ENCODE measurements around the gene PDE6B. TPM values are rescaled to one million over a fixed set of nuclear protein-coding genes. Genes with fewer than 3 reads are reported as not detected.
A peak's percentile ranks its signal among the peaks of the same experiment; 100 is the strongest.

The PDE6B gene
- total RNA-seq, 1 experiment from 2014 or later = 10.8 TPM

DNA sequence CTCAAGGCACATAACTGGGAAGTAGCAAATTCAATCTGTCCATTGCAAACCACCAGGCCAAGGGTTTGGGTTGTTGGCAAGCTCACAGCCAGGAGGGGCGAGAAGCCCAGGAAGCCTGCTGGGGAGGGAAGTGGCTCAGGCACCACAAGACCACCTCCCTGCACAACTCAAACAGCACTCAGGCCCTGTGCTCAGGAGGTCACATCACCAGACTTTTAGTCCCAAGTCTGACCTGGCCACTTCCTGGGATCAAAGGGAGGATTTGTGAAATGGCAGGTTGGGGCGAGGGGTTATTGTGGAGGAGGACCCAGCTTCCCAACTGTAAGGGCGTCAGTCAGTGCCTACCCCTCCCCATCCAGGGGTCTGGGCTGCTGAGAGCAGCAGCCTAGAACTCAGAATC is 46.4 kb downstream of the PDE6B start:
- Mint-ChIP-seq H3K27ac (no peak overlapping the region), H3K4me1 (peaks cover 6 to 7% of the 10 kb centered on the region in 2 experiments), H3K27me3 (ENCODE audit: low read depth) (no peaks in the 10 kb centered on the region; the same call in 1 of the 2 replicates), H3K9me3 (no peaks in the 10 kb centered on the region; a peak in 1 of 5 replicates), H3K4me3 (peak overlapping the region; percentile 40 to 93; a peak in 1 of 5 replicates), H3K36me3 (ENCODE audit: insufficient read depth in 1 of 3, low read depth in 3 of 3) (peaks cover 21 to 31% (median 29%) of the 10 kb centered on the region in 3 experiments; a peak in 6 of 7 replicates)
- Histone ChIP-seq H2BK120ac (ENCODE audit: low read depth, low read length, poor library complexity, severe bottlenecking) (no peak overlapping the region), H3K27ac (ENCODE audit: insufficient read length, low read depth, low read length) (no peak overlapping the region), H3K56ac (ENCODE audit: insufficient read length, low read depth, low read length) (no peak overlapping the region), H3K79me2 (ENCODE audit: insufficient read depth, low read length) (peaks cover 5% of the 10 kb centered on the region; the same call in 1 of the 2 replicates), H3K14ac (ENCODE audit: insufficient read depth, low read length) (no peak overlapping the region), H3K18ac (ENCODE audit: insufficient read length, low read depth, low read length) (no peak overlapping the region), H3K27me3 (ENCODE audit: insufficient read depth, low read length) (no peaks in the 10 kb centered on the region), H3K4me2 (ENCODE audit: insufficient read depth, insufficient read length, low read length) (no peak overlapping the region), H3K79me1 (ENCODE audit: insufficient read depth, low read depth, low read length, poor library complexity, severe bottlenecking) (peaks cover 3% of the 10 kb centered on the region), H2AFZ (ENCODE audit: low read length) (no peak overlapping the region), H4K8ac (replicated peaks; ENCODE audit: insufficient read length, low read depth, low read length) (no peak overlapping the region), H3K4ac (ENCODE audit: low read depth, low read length) (no peak overlapping the region), H3K4me1 (ENCODE audit: insufficient read depth, low read length) (0 out of 2 replicates have a peak, but pooled peaks cover 3% of the 10 kb centered on the region), H3K23ac (ENCODE audit: insufficient read length, low read depth, low read length) (no peak overlapping the region), H3K9ac (ENCODE audit: extremely low read depth, insufficient read length, low read length) (no peak overlapping the region), H3K23me2 (ENCODE audit: insufficient read length, low read depth, low read length, poor library complexity, severe bottlenecking) (peaks cover 14% of the 10 kb centered on the region), H2BK12ac (ENCODE audit: insufficient read length, low read depth, low read length) (no peak overlapping the region), H4K91ac (ENCODE audit: insufficient read length, low read depth, low read length) (no peak overlapping the region), H4K20me1 (ENCODE audit: control insufficient read depth, insufficient read depth, insufficient read length) (peaks cover 4% of the 10 kb centered on the region), H2BK5ac (ENCODE audit: insufficient read length, low read length) (no peak overlapping the region), H2BK15ac (ENCODE audit: low read depth, low read length) (no peak overlapping the region), H3K9me3 (ENCODE audit: control insufficient read depth, low read depth, low read length) (no peaks in the 10 kb centered on the region), H4K5ac (ENCODE audit: insufficient read length, low read depth, low read length) (no peak overlapping the region), H3T11ph (ENCODE audit: low read length) (no peak overlapping the region), H2BK20ac (ENCODE audit: low read depth, low read length, poor library complexity, severe bottlenecking) (no peak overlapping the region), H2AK5ac (ENCODE audit: insufficient read length, low read length) (no peak overlapping the region)
- no CpG with 5 or more reads among the region's 3 CpGs for WGBS (ENCODE audit: extremely low coverage, insufficient read length, low lambda C conversion rate)
- TF ChIP-seq, protein P1, sequence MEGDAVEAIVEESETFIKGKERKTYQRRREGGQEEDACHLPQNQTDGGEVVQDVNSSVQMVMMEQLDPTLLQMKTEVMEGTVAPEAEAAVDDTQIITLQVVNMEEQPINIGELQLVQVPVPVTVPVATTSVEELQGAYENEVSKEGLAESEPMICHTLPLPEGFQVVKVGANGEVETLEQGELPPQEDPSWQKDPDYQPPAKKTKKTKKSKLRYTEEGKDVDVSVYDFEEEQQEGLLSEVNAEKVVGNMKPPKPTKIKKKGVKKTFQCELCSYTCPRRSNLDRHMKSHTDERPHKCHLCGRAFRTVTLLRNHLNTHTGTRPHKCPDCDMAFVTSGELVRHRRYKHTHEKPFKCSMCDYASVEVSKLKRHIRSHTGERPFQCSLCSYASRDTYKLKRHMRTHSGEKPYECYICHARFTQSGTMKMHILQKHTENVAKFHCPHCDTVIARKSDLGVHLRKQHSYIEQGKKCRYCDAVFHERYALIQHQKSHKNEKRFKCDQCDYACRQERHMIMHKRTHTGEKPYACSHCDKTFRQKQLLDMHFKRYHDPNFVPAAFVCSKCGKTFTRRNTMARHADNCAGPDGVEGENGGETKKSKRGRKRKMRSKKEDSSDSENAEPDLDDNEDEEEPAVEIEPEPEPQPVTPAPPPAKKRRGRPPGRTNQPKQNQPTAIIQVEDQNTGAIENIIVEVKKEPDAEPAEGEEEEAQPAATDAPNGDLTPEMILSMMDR (conservative IDR thresholded peaks at IDR 0.05) = no peak
- no peak for DNase-seq

Measured in H9 (cell line).